HEK293 (cell line): ENCODE results near the gene PIN4.

Experiments used
- CTCF ChIA-PET: fragments of 350-600 bp; formaldehyde crosslinking; extraction: SDS; loops from one replicate; lab custom pipeline; 2021; ENCODE audit warnings: antibody characterized with exemption; lab: Yijun Ruan, JAX
- POLR2A ChIA-PET: fragments of 300-600 bp; formaldehyde crosslinking; extraction: SDS; loops from one replicate; lab custom pipeline; 2020; ENCODE audit warnings: antibody characterized with exemption, inconsistent platforms; lab: Yijun Ruan, JAX
- H3K27ac ChIP-seq: fragments of 200-500 bp; sonication (Bioruptor generic); 2 replicates; pipeline ENCODE4 v1.5.1; 2014; ENCODE audit warnings: low read depth, low read length, control low read depth, inconsistent platforms; ENCODE audit errors: extremely low read depth
- H3K36me3 ChIP-seq, 2 experiments: fragments of 200-500 bp in 1 of 2; sonication (Bioruptor generic) in 1 of 2; 1 replicate in 1 of 2; 2 replicates in 1 of 2; pipeline ENCODE4 v1.5.1; 2014 to 2017; ENCODE audit warnings: inconsistent platforms in 2 of 2, low read length in 2 of 2; ENCODE audit not compliant: control insufficient read depth in 2 of 2, insufficient read depth in 1 of 2
- H3K4me1 ChIP-seq: fragments of 200-500 bp; sonication (Bioruptor generic); 2 replicates; pipeline ENCODE4 v1.5.1; 2014; ENCODE audit warnings: mild to moderate bottlenecking, low read length, inconsistent platforms; ENCODE audit not compliant: control insufficient read depth, insufficient read depth
- H3K4me3 ChIP-seq: 2 replicates; pipeline ENCODE4 v1.5.1; 2011; ENCODE audit warnings: low read depth, mild to moderate bottlenecking, control low read depth, low read length, moderate library complexity
- H3K9me3 ChIP-seq: fragments of 200-500 bp; sonication (Bioruptor generic); 2 replicates; pipeline ENCODE4 v1.5.1; 2014; ENCODE audit warnings: low read depth, low read length, inconsistent platforms; ENCODE audit not compliant: control insufficient read depth, insufficient read depth
- KLF16 ChIP-seq: fragments of 450-650 bp; formaldehyde crosslinking; IDR thresholded peaks from 2 replicates; pipeline ENCODE4 v1.5.1; 2017; ENCODE audit warnings: missing biosample characterization, missing genetic modification characterization
- KLF8 ChIP-seq: fragments of 450-650 bp; formaldehyde crosslinking; IDR thresholded peaks from 2 replicates; pipeline ENCODE4 v1.5.1; 2016; ENCODE audit warnings: missing biosample characterization, missing genetic modification characterization
- SCRT1 ChIP-seq: fragments of 450-650 bp; formaldehyde crosslinking; IDR thresholded peaks from 2 replicates; pipeline ENCODE4 v1.5.1; 2016; ENCODE audit warnings: missing biosample characterization, missing genetic modification characterization, borderline replicate concordance
- SCRT2 ChIP-seq: fragments of 450-650 bp; formaldehyde crosslinking; IDR thresholded peaks from 2 replicates; pipeline ENCODE4 v1.5.1; 2016; ENCODE audit warnings: missing biosample characterization, missing genetic modification characterization
- ZBTB17 ChIP-seq: fragments of 450-650 bp; formaldehyde crosslinking; IDR thresholded peaks from 2 replicates; pipeline ENCODE4 v1.5.1; 2016; ENCODE audit warnings: missing biosample characterization, missing genetic modification characterization
- ZBTB6 ChIP-seq: fragments of 450-650 bp; formaldehyde crosslinking; IDR thresholded peaks from 2 replicates; pipeline ENCODE4 v1.5.1; 2017; ENCODE audit warnings: missing biosample characterization, missing genetic modification characterization
- ZNF114 ChIP-seq: fragments of 450-650 bp; formaldehyde crosslinking; IDR thresholded peaks from 2 replicates; pipeline ENCODE4 v1.5.0; 2017; ENCODE audit warnings: missing biosample characterization, missing genetic modification characterization
- ZNF132 ChIP-seq: fragments of 450-650 bp; formaldehyde crosslinking; IDR thresholded peaks from 2 replicates; pipeline ENCODE4 v1.5.1; 2017; ENCODE audit warnings: missing biosample characterization, missing genetic modification characterization, borderline replicate concordance
- ZNF19 ChIP-seq: fragments of 450-650 bp; formaldehyde crosslinking; IDR thresholded peaks from 2 replicates; pipeline ENCODE4; 2016; ENCODE audit warnings: missing biosample characterization, missing genetic modification characterization, low read depth
- ZNF292 ChIP-seq: fragments of 450-650 bp; formaldehyde crosslinking; IDR thresholded peaks from 2 replicates; pipeline ENCODE4 v1.5.1; 2016; ENCODE audit warnings: low read depth, missing biosample characterization, missing genetic modification characterization, borderline replicate concordance
- ZNF48 ChIP-seq: fragments of 450-650 bp; formaldehyde crosslinking; IDR thresholded peaks from 2 replicates; pipeline ENCODE4 v1.5.1; 2016; ENCODE audit warnings: missing biosample characterization, missing genetic modification characterization
- ZNF544 ChIP-seq: fragments of 450-650 bp; formaldehyde crosslinking; IDR thresholded peaks from 2 replicates; pipeline ENCODE4 v1.5.0; 2017; ENCODE audit warnings: missing biosample characterization, missing genetic modification characterization
- ZNF549 ChIP-seq: fragments of 450-650 bp; IDR thresholded peaks from 2 replicates; pipeline ENCODE4 v1.5.1; 2018; ENCODE audit warnings: missing biosample characterization, missing genetic modification characterization, mild to moderate bottlenecking, inconsistent platforms, moderate library complexity
- ZNF654 ChIP-seq: fragments of 450-650 bp; formaldehyde crosslinking; IDR thresholded peaks from 2 replicates; pipeline ENCODE4 v1.5.1; 2016; ENCODE audit warnings: low read depth, missing biosample characterization, missing genetic modification characterization
- ZNF677 ChIP-seq: fragments of 450-650 bp; IDR thresholded peaks from 2 replicates; pipeline ENCODE4 v1.5.0; 2018; ENCODE audit warnings: missing biosample characterization, mild to moderate bottlenecking, missing genetic modification characterization, moderate library complexity
- TF ChIP-seq, protein P1 (sequence below): fragments of 450-650 bp; formaldehyde crosslinking; IDR thresholded peaks from 2 replicates; pipeline ENCODE4 v1.5.1; 2016; ENCODE audit warnings: missing biosample characterization, missing genetic modification characterization, borderline replicate concordance
- TF ChIP-seq, protein P2 (sequence below): fragments of 450-650 bp; formaldehyde crosslinking; IDR thresholded peaks from 2 replicates; pipeline ENCODE4 v1.5.1; 2016; ENCODE audit warnings: missing biosample characterization, missing genetic modification characterization
- TF ChIP-seq, protein P3 (sequence below): fragments of 450-650 bp; formaldehyde crosslinking; IDR thresholded peaks from 2 replicates; pipeline ENCODE4 v1.5.1; 2017; ENCODE audit warnings: missing biosample characterization, missing genetic modification characterization

PIN4 gene

GRCh38 chrX:72180539-72180938 lies 1.0 kb upstream of the PIN4 start:
- ChIA-PET POLR2A (interaction anchor here (0.5 to 2.5 kb wide), 21 partner anchors 10 to 1021 kb away, joined by 3 to 40 read pairs (median 4); partner anchors contain the start of genes ERCC6L, RPS4X, RTL5 and TAF1), CTCF (interaction anchor here (1.2 to 1.7 kb wide), 5 partner anchors 48 to 97 kb away, joined by 3 to 14 read pairs (median 3); partner anchors contain the start of gene RPS4X)
- H3K27ac ChIP-seq, result peak overlapping the region; percentile 85
- H3K4me3 ChIP-seq, result peak overlapping the region; percentile 68
- no peaks in the 10 kb centered on the region for H3K9me3 ChIP-seq
- 0 out of 2 replicates have a peak, but pooled peaks have one; percentile 8 for TF ChIP-seq ZNF19 (tag by site-specific recombination)
- peak; percentile 54 for TF ChIP-seq ZBTB6 (tag by site-specific recombination)
- no peak for TF ChIP-seq KLF8 (tag by site-specific recombination)
- TF ChIP-seq KLF16 (tag by site-specific recombination), result no peak
- peaks cover 5 to 14% of the 10 kb centered on the region in 2 experiments for H3K36me3 ChIP-seq
- H3K4me1 ChIP-seq, result peaks cover 5% of the 10 kb centered on the region; the same call in 1 of the 2 replicates

DNA sequence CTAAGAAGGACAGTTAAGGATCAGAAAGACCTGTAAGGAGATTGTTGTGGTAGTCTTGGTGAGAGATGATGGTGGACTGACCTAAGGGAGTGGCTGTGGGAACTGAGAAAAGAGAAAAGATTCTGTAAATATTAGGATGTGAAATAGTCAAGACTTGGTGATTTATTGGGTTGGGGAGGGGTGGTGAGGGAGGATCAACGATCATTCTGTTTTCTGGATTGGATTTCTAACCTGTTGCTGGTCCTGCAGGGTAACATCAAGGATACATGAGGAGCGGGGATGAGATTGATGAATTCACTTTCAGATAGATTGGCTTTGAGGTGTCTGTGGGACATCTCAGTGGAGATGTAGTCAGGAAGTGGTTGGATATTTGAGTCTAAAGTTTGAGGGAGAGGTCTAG lies 1.4 kb downstream of the PIN4 start:
- POLR2A ChIA-PET, result no interaction called here
- peaks cover 28 to 34% of the 10 kb centered on the region in 2 experiments for H3K36me3 ChIP-seq
- CTCF ChIA-PET, result interaction anchor here (0.6 kb wide), 2 partner anchors 11 to 1730 kb away, joined by 3 read pairs; no protein-coding TSS in a partner anchor
- TF ChIP-seq ZNF114 (tag by site-specific recombination), result no peak
- peak; percentile 57; the same call in 1 of the 2 replicates for TF ChIP-seq ZBTB17 (tag by site-specific recombination)
- no peak for TF ChIP-seq ZNF48 (tag by site-specific recombination)
- no peak for TF ChIP-seq ZNF654 (tag by site-specific recombination)
- no peak for TF ChIP-seq ZNF677 (tag by site-specific recombination)
- TF ChIP-seq, protein P1, sequence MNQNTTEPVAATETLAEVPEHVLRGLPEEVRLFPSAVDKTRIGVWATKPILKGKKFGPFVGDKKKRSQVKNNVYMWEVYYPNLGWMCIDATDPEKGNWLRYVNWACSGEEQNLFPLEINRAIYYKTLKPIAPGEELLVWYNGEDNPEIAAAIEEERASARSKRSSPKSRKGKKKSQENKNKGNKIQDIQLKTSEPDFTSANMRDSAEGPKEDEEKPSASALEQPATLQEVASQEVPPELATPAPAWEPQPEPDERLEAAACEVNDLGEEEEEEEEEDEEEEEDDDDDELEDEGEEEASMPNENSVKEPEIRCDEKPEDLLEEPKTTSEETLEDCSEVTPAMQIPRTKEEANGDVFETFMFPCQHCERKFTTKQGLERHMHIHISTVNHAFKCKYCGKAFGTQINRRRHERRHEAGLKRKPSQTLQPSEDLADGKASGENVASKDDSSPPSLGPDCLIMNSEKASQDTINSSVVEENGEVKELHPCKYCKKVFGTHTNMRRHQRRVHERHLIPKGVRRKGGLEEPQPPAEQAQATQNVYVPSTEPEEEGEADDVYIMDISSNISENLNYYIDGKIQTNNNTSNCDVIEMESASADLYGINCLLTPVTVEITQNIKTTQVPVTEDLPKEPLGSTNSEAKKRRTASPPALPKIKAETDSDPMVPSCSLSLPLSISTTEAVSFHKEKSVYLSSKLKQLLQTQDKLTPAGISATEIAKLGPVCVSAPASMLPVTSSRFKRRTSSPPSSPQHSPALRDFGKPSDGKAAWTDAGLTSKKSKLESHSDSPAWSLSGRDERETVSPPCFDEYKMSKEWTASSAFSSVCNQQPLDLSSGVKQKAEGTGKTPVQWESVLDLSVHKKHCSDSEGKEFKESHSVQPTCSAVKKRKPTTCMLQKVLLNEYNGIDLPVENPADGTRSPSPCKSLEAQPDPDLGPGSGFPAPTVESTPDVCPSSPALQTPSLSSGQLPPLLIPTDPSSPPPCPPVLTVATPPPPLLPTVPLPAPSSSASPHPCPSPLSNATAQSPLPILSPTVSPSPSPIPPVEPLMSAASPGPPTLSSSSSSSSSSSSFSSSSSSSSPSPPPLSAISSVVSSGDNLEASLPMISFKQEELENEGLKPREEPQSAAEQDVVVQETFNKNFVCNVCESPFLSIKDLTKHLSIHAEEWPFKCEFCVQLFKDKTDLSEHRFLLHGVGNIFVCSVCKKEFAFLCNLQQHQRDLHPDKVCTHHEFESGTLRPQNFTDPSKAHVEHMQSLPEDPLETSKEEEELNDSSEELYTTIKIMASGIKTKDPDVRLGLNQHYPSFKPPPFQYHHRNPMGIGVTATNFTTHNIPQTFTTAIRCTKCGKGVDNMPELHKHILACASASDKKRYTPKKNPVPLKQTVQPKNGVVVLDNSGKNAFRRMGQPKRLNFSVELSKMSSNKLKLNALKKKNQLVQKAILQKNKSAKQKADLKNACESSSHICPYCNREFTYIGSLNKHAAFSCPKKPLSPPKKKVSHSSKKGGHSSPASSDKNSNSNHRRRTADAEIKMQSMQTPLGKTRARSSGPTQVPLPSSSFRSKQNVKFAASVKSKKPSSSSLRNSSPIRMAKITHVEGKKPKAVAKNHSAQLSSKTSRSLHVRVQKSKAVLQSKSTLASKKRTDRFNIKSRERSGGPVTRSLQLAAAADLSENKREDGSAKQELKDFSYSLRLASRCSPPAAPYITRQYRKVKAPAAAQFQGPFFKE, result no peak
- peak; percentile 84 for TF ChIP-seq SCRT2 (tag by site-specific recombination)
- peak; percentile 55; the same call in 1 of the 2 replicates for TF ChIP-seq SCRT1
- TF ChIP-seq, all 188 proteins: peak for 3
- H3K4me3 ChIP-seq, result no peak overlapping the region; the same call in 1 of the 2 replicates
- H3K4me1 ChIP-seq, result peaks cover 5% of the 10 kb centered on the region; the same call in 1 of the 2 replicates
- no peak overlapping the region for H3K27ac ChIP-seq
- H3K9me3 ChIP-seq, result no peaks in the 10 kb centered on the region

DNA sequence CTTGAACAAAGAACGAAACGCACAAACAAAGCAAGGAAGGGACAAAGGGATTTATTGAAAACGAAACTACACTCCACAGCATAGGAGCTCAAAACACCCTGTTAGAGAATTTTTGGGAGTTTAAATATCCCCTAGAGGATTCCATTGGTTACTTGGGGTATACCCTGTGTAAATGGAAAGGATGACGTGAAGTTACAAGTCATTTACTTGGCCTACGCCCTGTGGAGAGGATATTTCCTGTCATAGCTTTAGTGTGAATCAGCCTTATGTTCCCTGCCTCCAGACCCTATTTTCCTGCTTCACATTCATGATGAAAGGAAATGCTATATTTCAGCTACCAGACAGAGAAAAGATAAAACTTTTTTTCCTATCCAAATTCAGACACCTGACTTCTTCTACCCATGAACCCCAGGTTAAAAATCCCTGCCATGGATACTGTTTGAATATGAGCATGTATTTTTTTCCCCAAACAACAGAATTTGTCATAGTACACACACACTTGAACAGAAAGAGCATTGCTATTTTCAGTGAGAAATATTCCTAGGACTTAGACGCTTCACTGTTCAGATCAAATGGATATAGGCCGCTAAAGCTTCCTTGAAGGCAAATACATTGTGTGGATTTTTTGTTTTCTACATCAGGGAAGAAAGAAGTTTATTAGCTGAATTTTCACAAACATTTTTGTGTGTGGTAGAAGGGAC lies 20.4 kb downstream of the PIN4 start:
- ChIA-PET CTCF (interaction anchor here (1.1 to 1.4 kb wide), 2 partner anchors 16 to 76 kb away, joined by 3 read pairs; no protein-coding TSS in a partner anchor), POLR2A (interaction anchor here (0.7 to 1.5 kb wide), 3 partner anchors 8 to 29 kb away, joined by 3 to 5 read pairs (median 3); partner anchors contain the start of gene PIN4)
- Histone ChIP-seq H3K4me3 (no peak overlapping the region), H3K36me3 (peaks cover 66 to 88% of the 10 kb centered on the region in 2 experiments), H3K4me1 (no peaks in the 10 kb centered on the region), H3K9me3 (no peaks in the 10 kb centered on the region), H3K27ac (no peak overlapping the region)
- no peak for TF ChIP-seq ZNF544 (tag by site-specific recombination)
- TF ChIP-seq ZNF132 (tag by site-specific recombination), result no peak
- TF ChIP-seq, protein P2, sequence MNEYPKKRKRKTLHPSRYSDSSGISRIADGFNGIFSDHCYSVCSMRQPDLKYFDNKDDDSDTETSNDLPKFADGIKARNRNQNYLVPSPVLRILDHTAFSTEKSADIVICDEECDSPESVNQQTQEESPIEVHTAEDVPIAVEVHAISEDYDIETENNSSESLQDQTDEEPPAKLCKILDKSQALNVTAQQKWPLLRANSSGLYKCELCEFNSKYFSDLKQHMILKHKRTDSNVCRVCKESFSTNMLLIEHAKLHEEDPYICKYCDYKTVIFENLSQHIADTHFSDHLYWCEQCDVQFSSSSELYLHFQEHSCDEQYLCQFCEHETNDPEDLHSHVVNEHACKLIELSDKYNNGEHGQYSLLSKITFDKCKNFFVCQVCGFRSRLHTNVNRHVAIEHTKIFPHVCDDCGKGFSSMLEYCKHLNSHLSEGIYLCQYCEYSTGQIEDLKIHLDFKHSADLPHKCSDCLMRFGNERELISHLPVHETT, result no peak
- TF ChIP-seq ZNF549, result no peak
- TF ChIP-seq, protein P3, sequence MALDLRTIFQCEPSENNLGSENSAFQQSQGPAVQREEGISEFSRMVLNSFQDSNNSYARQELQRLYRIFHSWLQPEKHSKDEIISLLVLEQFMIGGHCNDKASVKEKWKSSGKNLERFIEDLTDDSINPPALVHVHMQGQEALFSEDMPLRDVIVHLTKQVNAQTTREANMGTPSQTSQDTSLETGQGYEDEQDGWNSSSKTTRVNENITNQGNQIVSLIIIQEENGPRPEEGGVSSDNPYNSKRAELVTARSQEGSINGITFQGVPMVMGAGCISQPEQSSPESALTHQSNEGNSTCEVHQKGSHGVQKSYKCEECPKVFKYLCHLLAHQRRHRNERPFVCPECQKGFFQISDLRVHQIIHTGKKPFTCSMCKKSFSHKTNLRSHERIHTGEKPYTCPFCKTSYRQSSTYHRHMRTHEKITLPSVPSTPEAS, result no peak
- TF ChIP-seq ZNF654 (tag by site-specific recombination), result no peak
- TF ChIP-seq ZNF292 (tag by site-specific recombination), result no peak
